ENCODE measurements around the gene DLEC1. TPM values are rescaled to one million over a fixed set of nuclear protein-coding genes. Genes with fewer than 3 reads are reported as not detected.

The DLEC1 gene
- total and polyA plus RNA-seq, 9 of the 15 experiments (the other 6 are each of a cell fraction or from before 2014, with no cell fraction given) = 0.07 to 0.08 TPM; not detected in 7

DNA sequence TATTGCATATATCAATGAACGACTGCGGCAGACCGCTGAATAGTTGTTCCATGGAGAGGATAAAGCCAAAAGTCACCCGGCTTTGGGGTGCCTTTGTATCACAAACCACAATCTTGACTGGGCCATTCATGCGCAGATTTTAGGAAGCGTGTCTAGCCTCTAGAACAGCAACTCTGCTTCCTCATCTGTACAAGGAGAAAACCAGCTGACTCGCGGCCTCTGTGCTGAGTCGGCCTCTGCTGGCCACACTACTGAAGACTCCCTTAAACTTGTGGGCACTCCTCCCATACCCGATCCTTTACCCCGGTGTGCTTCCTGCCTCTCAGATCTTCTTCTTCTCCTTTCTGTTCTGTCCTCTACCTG, 872 bp downstream of the DLEC1 start (continued):
- TF ChIP-seq LCOR (CRISPR knock-in tag; IDR thresholded peaks at IDR 0.05) (no peak), TCFL5 (CRISPR knock-in tag; conservative IDR thresholded peaks at IDR 0.05) (no peak), IRF2 (CRISPR knock-in tag; IDR thresholded peaks at IDR 0.05) (no peak), ZFP30 (CRISPR knock-in tag; IDR thresholded peaks at IDR 0.05; ENCODE audit: borderline replicate concordance) (no peak), ZNF830 (CRISPR knock-in tag; IDR thresholded peaks at IDR 0.05) (no peak), FOXK1 (CRISPR knock-in tag; IDR thresholded peaks at IDR 0.05; ENCODE audit: borderline replicate concordance) (no peak), ZNF263 (CRISPR knock-in tag; IDR thresholded peaks at IDR 0.05; ENCODE audit: borderline replicate concordance) (peak; percentile 44; the same call in 1 of the 2 replicates), HIVEP1 (CRISPR knock-in tag; IDR thresholded peaks at IDR 0.05) (no peak), TAF1 (IDR thresholded peaks at IDR 0.05; ENCODE audit: control insufficient read depth, extremely low read depth, insufficient read depth, low read length, severe bottlenecking) (no peak), DACH1 (IDR thresholded peaks at IDR 0.05; ENCODE audit: partially characterized antibody) (peak; percentile 13), RUNX1 (IDR thresholded peaks at IDR 0.05; ENCODE audit: low read depth) (no peak), MAZ (CRISPR knock-in tag; conservative IDR thresholded peaks at IDR 0.05 in 1 of 2, IDR thresholded peaks at IDR 0.05 in 1 of 2) (peak in 1 of 2 experiments; percentile 39; a peak in 1 of 4 replicates), ZNF507 (tag; conservative IDR thresholded peaks at IDR 0.05) (no peak)
- TF ChIP-seq, protein P1, sequence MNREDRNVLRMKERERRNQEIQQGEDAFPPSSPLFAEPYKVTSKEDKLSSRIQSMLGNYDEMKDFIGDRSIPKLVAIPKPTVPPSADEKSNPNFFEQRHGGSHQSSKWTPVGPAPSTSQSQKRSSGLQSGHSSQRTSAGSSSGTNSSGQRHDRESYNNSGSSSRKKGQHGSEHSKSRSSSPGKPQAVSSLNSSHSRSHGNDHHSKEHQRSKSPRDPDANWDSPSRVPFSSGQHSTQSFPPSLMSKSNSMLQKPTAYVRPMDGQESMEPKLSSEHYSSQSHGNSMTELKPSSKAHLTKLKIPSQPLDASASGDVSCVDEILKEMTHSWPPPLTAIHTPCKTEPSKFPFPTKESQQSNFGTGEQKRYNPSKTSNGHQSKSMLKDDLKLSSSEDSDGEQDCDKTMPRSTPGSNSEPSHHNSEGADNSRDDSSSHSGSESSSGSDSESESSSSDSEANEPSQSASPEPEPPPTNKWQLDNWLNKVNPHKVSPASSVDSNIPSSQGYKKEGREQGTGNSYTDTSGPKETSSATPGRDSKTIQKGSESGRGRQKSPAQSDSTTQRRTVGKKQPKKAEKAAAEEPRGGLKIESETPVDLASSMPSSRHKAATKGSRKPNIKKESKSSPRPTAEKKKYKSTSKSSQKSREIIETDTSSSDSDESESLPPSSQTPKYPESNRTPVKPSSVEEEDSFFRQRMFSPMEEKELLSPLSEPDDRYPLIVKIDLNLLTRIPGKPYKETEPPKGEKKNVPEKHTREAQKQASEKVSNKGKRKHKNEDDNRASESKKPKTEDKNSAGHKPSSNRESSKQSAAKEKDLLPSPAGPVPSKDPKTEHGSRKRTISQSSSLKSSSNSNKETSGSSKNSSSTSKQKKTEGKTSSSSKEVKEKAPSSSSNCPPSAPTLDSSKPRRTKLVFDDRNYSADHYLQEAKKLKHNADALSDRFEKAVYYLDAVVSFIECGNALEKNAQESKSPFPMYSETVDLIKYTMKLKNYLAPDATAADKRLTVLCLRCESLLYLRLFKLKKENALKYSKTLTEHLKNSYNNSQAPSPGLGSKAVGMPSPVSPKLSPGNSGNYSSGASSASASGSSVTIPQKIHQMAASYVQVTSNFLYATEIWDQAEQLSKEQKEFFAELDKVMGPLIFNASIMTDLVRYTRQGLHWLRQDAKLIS (CRISPR knock-in tag; IDR thresholded peaks at IDR 0.05) = no peak
- TF ChIP-seq, protein P2, sequence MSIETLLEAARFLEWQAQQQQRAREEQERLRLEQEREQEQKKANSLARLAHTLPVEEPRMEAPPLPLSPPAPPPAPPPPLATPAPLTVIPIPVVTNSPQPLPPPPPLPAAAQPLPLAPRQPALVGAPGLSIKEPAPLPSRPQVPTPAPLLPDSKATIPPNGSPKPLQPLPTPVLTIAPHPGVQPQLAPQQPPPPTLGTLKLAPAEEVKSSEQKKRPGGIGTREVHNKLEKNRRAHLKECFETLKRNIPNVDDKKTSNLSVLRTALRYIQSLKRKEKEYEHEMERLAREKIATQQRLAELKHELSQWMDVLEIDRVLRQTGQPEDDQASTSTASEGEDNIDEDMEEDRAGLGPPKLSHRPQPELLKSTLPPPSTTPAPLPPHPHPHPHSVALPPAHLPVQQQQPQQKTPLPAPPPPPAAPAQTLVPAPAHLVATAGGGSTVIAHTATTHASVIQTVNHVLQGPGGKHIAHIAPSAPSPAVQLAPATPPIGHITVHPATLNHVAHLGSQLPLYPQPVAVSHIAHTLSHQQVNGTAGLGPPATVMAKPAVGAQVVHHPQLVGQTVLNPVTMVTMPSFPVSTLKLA (conservative IDR thresholded peaks at IDR 0.05) = 0 out of 4 replicates have a peak, but pooled peaks of 1 of the 2 experiments have one; percentile 17
- TF ChIP-seq, protein P3, sequence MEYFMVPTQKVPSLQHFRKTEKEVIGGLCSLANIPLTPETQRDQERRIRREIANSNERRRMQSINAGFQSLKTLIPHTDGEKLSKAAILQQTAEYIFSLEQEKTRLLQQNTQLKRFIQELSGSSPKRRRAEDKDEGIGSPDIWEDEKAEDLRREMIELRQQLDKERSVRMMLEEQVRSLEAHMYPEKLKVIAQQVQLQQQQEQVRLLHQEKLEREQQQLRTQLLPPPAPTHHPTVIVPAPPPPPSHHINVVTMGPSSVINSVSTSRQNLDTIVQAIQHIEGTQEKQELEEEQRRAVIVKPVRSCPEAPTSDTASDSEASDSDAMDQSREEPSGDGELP (CRISPR knock-in tag; IDR thresholded peaks at IDR 0.05; ENCODE audit: borderline replicate concordance) = peak; percentile 88
- TF ChIP-seq, protein P4, sequence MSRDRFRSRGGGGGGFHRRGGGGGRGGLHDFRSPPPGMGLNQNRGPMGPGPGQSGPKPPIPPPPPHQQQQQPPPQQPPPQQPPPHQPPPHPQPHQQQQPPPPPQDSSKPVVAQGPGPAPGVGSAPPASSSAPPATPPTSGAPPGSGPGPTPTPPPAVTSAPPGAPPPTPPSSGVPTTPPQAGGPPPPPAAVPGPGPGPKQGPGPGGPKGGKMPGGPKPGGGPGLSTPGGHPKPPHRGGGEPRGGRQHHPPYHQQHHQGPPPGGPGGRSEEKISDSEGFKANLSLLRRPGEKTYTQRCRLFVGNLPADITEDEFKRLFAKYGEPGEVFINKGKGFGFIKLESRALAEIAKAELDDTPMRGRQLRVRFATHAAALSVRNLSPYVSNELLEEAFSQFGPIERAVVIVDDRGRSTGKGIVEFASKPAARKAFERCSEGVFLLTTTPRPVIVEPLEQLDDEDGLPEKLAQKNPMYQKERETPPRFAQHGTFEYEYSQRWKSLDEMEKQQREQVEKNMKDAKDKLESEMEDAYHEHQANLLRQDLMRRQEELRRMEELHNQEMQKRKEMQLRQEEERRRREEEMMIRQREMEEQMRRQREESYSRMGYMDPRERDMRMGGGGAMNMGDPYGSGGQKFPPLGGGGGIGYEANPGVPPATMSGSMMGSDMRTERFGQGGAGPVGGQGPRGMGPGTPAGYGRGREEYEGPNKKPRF (IDR thresholded peaks at IDR 0.05; ENCODE audit: low read depth, low read length) = no peak
